Type B pancreatic cell (in vitro differentiated cells): ENCODE measurements around the gene SPATA22. TPM values are rescaled to one million over a fixed set of nuclear protein-coding genes. Genes with fewer than 3 reads are reported as not detected.
"Not testable (repeated sequence)": the region's sequence is repeated elsewhere in the genome, so short reads cannot be mapped to it uniquely, and the experiment has no call there.

Source experiments
- DNase-seq: peaks from one replicate; pipeline ENCODE4 v3.0.0; 2021; ENCODE audit warnings: mixed read lengths; ENCODE audit not compliant: unreplicated experiment; ENCODE audit errors: extremely low spot score
- H3K27ac Mint-ChIP-seq: 2 replicates; pipeline ENCODE4 v1.8.0; 2021; ENCODE audit warnings: mild to moderate bottlenecking, mixed read lengths
- H3K27me3 Mint-ChIP-seq: 2 replicates; pipeline ENCODE4 v1.8.0; 2021; ENCODE audit warnings: mixed read lengths
- H3K36me3 Mint-ChIP-seq: 2 replicates; pipeline ENCODE4 v1.8.0; 2021; ENCODE audit warnings: mixed read lengths
- H3K4me1 Mint-ChIP-seq: one replicate; pipeline ENCODE4 v1.8.0; 2021; ENCODE audit warnings: mixed read lengths; ENCODE audit not compliant: unreplicated experiment
- H3K4me3 Mint-ChIP-seq: 2 replicates; pipeline ENCODE4 v1.8.0; 2021; ENCODE audit warnings: mild to moderate bottlenecking, mixed read lengths
- H3K9me3 Mint-ChIP-seq: 2 replicates; pipeline ENCODE4 v1.8.0; 2021; ENCODE audit warnings: mixed read lengths
- CTCF ChIP-seq: fragments of 200-600 bp; sonication (generic); conservative IDR thresholded peaks from 2 replicates; pipeline ENCODE4 v1.5.0; 2021; ENCODE audit warnings: antibody characterized with exemption, mild to moderate bottlenecking
- total RNA-seq: library from RNA; stranded (reverse); gene quantifications from 2 replicates; pipeline ENCODE4 v1.2.1, GENCODE V29; 2021; ENCODE audit warnings: low replicate concordance

Gene SPATA22
- total RNA-seq, 1 donor from 2014 or later = not detected

- Mint-ChIP-seq H3K27me3 (no peaks in the 10 kb centered on the region), H3K9me3 (peaks cover 13% of the 10 kb centered on the region), H3K4me1 (no peaks in the 10 kb centered on the region), H3K36me3 (no peaks in the 10 kb centered on the region), H3K27ac (no peak overlapping the region), H3K4me3 (no peak overlapping the region)
- no peak for DNase-seq
- no peak for TF ChIP-seq CTCF
Observed at GRCh38 chr17:3401786-3402185, 69.8 kb downstream of the SPATA22 start.

GRCh38 chr17:3400055-3400454 is 71.6 kb downstream of the SPATA22 start:
- H3K4me1 Mint-ChIP-seq = no peaks in the 10 kb centered on the region
- no peak overlapping the region for H3K4me3 Mint-ChIP-seq
- H3K27ac Mint-ChIP-seq = no peak overlapping the region
- H3K9me3 Mint-ChIP-seq = peaks cover 13% of the 10 kb centered on the region
- DNase-seq = no peak
- no peaks in the 10 kb centered on the region for H3K36me3 Mint-ChIP-seq
- H3K27me3 Mint-ChIP-seq = no peaks in the 10 kb centered on the region
- no peak for TF ChIP-seq CTCF

- Mint-ChIP-seq H3K4me3 (no peak within 1 kb of the TSS), H3K9me3 (peaks cover 13% of the 10 kb centered on the region), H3K27ac (no peak within 1 kb of the TSS), H3K27me3 (no peaks in the 10 kb centered on the region), H3K4me1 (no peaks in the 10 kb centered on the region), H3K36me3 (no peaks in the 10 kb centered on the region)
- DNase-seq = no peak
- no peak for TF ChIP-seq CTCF
Observed at GRCh38 chr17:3398310-3398709, 73.3 kb downstream of the SPATA22 start, which contains the start of gene OR1E1. OR1E1 (minus strand) TSS chr17:3398410; CDS start chr17:3398410, 0 bp downstream.

- H3K27ac Mint-ChIP-seq, H3K27me3 Mint-ChIP-seq, H3K4me3 Mint-ChIP-seq, DNase-seq, H3K36me3 Mint-ChIP-seq, H3K4me1 Mint-ChIP-seq: not testable (repeated sequence)
- peaks cover 13% of the 10 kb centered on the region for H3K9me3 Mint-ChIP-seq
Observed at GRCh38 chr17:3397801-3398200, 73.8 kb downstream of the SPATA22 start.

Other genes starting within 250 kb of the SPATA22 start
- gene OR3A1, start 173.5 kb downstream of the SPATA22 start, total RNA-seq = not detected in 2 replicates
- not detected in 2 replicates for gene OR3A2, start 85.5 kb downstream of the SPATA22 start, total RNA-seq
- gene OR1E1, start 73.4 kb downstream of the SPATA22 start, total RNA-seq = not detected in 2 replicates
- gene OR3A3, start 60.4 kb downstream of the SPATA22 start, total RNA-seq = not detected in 2 replicates
- not detected in 2 replicates for gene OR1E2, start 38.0 kb downstream of the SPATA22 start, total RNA-seq
- gene ASPA, start 4.2 kb upstream of the SPATA22 start, total RNA-seq = 0.33 and 0.51 TPM in 2 replicates
- 2.3 and 3.4 TPM in 2 replicates for gene TRPV3, start 86.0 kb upstream of the SPATA22 start, total RNA-seq
- gene TRPV1, start 137.6 kb upstream of the SPATA22 start, total RNA-seq = 7.7 and 9.6 TPM in 2 replicates
- gene SHPK, start 164.4 kb upstream of the SPATA22 start, total RNA-seq = 18.6 and 22.1 TPM in 2 replicates
- 17.4 and 17.5 TPM in 2 replicates for gene CTNS, start 164.9 kb upstream of the SPATA22 start, total RNA-seq
- gene TAX1BP3, start 196.8 kb upstream of the SPATA22 start, total RNA-seq = 91.2 and 138 TPM in 2 replicates
- 38.6 and 46.6 TPM in 2 replicates for gene EMC6, start 197.0 kb upstream of the SPATA22 start, total RNA-seq
- 0.69 and 1.3 TPM in 2 replicates for gene P2RX5, start 224.3 kb upstream of the SPATA22 start, total RNA-seq